OCI-M1 (cell line): ENCODE data around the gene TRAPPC6A.

ENCODE experiments used
- DNase-seq: peaks from one replicate; lab custom pipeline; 2025; lab: John Stamatoyannopoulos, UW

The TRAPPC6A gene

DNA sequence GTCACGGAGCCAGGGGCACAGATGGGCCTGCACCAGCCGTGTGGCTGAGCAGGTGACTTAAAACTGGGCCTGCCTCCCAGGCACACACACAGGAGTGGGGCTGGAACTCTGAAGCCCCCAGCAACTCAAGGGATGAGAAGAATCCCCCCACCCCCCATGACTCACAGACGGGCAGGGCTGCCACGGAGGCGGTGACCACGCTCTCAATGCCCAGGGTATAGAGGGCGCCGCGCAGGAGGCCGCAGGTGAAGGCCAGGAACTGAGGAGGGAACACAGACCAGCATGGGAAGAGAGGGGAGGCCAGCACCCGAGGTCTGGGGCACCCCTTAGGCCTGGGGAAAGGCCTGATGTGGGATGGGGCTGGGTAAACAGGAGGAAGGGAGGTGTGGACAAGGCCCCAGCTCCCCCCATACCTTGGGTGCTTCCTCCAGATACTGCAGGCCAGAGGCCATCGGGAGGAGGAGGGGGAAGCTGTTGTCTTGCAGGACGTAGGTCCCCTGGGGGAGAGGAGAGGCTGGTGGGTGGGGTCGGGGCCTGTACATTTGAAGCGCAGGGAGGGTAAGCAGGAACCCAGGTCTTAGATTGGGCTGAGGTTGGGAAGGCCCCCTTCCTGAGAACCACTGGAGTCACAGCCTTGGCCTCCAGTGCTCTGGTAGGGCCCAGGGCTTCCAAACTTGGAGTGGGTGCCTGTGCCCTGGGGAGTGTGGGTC is 14.1 kb downstream of the TRAPPC6A start:
- DNase-seq, result no peak

DNA sequence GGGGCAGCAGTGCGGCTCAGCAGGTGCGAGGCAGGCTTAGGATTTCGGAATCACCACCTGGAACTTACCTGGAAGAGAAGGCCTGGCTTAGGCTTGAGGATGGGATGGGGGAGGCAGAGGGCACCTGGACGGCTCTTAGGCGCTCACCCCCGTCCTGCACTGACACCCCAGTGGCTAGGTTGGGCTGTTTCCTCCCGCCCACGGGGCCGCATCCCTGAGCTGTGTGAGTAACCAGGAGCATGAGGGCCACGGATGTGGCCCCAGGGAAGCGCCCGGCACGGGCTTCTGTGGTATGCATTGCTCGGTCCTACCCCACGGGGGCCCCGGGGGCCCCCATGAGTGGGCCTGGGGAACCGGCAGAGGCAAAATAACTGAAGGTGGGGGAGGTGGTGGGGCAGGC is 14.9 kb downstream of the TRAPPC6A start:
- DNase-seq, result no peak

GRCh38 chr19:45162608-45163143 is 15.4 kb downstream of the TRAPPC6A start:
- DNase-seq, result no peak

DNA sequence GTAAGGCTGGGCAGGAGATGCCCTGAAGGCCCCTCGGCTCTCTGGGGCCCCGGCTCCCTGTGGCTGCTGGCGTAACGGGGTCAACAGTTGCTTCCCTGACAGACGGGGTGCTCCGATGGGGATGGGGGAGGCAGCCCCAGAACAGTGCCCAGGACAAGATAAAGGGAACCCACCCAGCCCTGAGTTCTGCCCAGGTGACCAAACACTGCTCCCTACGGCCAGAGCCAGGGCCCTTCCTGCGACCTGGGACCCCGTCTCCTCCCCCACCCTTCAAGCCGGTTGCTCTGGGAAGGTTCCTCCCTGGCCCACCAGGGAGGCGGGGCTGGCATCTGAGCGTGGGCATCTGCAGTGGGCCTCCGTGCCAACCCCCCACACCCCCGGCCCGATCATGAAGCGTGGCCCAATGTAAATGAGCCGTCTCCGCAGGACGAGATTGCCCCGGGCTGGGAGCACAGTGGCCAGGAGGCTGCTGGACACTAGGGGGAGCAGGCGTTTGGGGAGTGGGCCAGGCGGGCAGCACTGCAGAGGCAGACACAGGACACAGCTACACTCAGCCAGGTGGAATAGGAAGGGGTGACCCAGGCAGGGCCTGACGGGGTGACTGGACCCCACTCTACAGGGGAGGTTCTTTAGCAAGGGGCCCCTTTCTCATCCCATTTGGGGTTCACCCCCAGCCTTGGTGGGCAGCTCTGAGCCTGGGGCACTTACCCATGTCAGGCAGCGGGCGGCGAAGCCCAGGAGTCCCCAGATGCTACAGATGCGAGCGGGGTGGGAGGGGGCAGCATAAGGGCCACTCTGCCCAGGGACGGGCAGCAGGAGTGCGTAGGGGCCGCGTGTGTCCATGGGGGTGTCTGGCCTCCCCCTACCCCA is 16.1 kb downstream of the TRAPPC6A start:
- peak; percentile 57 for DNase-seq

GRCh38 chr19:45160870-45161737 is 16.9 kb downstream of the TRAPPC6A start, which contains the start of gene NKPD1:
Gene NKPD1, minus strand, starts transcription at chr19:45160982. Its CDS starts 832 bp downstream, at chr19:45160150.
- DNase-seq, result no peak

GRCh38 chr19:45159971-45160324 is 18.1 kb downstream of the TRAPPC6A start:
- no peak for DNase-seq

DNA sequence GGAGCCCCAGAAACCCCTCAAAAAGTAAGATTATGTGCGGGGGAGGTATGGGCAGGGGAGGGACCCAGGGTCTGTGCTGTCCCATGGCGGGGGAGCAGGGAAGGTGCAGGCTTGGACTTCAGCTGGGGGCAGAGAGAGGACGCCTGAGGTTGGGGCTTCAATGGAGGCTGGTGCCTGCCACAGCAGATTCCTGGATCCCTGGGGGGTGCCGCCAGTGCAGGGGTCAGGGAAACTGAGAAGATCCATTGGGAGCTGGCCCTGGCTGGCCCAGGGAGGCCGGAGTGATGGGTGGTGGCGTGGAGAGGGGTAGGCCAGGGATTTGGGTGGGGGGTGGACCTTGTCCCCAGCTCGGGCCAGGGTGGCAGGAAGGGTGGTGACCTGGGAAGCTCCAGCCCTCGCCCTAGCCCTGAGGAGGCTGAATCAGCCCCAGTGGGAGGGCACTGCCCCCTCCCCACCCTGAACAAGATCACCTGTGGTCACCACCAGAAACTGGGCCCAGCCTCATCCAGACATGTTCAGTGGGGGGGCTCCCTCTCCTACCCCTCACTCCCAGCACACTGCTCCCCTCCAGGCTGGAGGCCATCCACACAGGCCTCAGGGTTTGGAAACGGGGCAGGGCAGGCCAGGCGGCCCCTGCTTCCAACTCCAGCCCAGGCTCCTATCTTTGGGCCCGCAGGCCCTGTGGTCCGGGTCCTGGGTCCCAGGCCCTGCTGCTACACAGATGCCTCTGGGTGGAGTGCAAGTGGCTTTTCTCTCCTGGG is 18.6 kb downstream of the TRAPPC6A start:
- no peak for DNase-seq

DNA sequence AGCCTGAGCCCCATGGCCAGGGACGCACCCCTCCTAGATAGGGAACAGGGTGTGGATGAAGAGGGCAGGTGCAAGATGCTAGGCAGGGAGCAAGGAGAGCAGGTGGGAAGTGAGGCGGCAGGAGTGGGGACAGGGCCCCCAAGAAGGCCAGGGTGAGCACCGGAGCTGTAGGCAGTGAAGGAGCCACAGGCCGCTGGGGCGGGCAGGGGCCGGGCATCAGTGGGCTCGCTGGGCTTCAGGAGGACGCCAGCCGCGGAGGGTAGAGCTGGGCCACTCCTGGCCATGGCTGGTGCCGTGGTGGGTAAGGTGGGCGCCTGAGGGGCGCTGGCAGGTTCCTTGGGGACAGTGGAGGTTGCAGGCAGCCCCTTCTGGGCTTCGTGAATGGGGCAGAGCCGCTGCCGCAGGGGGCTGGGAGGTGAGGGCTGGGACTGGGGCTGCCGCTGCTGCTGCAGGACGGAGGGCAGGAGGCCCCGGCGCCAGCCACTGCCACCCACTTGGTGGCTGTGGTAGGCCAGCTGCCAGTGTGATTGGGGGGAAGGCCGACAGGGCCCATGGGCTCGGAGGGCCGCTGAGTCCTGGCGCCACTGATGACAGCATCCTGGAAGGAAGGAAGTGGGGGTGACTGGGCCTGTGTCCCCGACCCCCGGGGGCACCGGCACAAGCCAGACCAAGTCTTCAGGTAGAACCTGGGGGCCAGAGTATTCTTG is 19.4 kb downstream of the TRAPPC6A start:
- no peak for DNase-seq

- no peak for DNase-seq
Measured at GRCh38 chr19:45156751-45157150, 21.3 kb downstream of the TRAPPC6A start.

DNA sequence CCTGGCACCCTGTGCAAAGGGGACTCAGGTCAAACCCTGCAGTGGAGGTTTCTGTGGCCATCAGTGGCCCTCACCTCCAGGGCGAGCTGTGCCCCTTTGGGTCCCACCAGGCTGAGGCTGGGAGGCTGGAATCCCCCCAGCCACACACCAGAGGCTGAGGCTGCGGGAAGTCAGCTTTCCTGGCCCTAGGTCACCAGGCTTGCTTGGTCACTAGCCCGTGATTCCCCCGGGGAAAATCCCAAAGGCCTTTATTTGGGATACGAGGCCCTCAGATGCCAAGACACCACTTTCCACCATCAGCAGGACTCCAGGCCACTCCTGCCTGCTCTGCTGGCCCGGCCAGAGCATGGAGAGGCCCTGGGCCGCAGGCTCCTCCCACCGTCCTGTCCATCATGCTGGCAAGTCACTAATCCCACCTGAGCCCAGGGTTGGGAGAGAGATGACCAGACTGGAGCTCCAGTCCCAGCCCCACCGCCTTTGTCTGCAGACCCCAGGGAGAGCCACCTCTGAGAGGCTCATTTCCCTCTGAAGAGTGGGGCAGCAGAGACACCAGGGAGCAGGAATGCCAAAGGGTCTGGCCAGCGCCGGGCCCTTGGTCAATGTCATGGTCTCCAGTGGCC is 21.9 kb downstream of the TRAPPC6A start:
- no peak for DNase-seq

DNA sequence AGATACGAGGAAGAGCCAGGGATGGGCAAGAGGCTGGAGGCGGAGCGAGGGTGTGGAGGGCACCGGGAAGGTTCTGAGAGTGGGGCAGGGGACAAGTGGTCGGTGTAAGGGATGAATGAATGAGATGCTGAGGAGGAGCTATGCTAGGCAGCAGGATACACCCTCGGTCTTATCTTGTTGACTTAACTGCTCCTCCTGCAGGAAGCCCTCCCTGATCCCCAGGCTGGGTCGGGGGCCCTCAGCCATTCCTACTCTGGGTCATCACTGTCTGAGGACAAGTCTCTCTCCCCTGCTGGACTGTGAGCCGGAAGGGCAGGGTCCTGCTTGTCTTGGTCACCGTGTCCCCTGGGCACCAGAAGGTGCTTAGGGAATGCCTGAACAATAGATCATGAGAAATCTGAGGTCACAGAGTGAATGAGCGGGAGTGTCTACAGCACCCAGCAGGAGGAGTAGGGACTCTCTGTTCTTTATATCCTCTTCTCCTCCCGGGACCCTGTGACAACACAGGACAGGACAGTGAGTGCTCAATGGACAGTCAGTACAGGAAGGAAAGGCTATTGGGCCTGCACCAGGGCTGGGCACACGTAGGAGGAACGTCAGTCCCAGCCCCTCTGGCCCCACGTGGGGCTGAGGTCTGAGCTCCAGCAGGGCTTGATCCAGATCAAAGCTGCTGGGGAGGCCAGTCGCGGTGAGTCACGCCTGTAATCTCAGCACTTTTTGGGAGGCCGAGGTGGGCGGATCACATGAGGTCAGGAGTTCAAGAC is 23.8 kb downstream of the TRAPPC6A start:
- peak; percentile 93 for DNase-seq

- peak; percentile 54 for DNase-seq
Measured at GRCh38 chr19:45153339-45154063, 24.5 kb downstream of the TRAPPC6A start.

GRCh38 chr19:45152504-45153338 is 25.3 kb downstream of the TRAPPC6A start:
- no peak for DNase-seq

GRCh38 chr19:45151821-45152503 is 26.1 kb downstream of the TRAPPC6A start:
- no peak for DNase-seq

DNA sequence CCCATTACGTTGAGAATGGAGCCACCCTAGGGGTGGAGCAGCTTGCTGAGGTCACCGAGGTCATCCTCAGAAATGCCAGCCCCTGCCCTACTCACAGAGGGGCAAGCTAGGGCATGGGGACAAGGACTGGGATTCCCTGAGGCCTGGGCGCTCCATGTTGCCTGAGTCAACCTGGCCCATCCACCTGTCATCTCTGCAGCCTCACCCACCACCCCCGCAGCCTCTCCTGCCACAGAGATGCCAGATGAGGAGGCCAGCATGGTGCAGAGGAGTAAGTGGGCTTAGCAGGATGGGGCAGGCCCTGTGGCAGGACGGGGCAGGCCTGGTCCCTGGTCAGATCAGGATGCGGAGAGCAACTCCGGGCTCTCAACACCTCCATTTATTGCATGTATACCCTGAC is 26.7 kb downstream of the TRAPPC6A start:
- no peak for DNase-seq

GRCh38 chr19:45150751-45151281 is 27.2 kb downstream of the TRAPPC6A start:
- peak; percentile 26 for DNase-seq

DNA sequence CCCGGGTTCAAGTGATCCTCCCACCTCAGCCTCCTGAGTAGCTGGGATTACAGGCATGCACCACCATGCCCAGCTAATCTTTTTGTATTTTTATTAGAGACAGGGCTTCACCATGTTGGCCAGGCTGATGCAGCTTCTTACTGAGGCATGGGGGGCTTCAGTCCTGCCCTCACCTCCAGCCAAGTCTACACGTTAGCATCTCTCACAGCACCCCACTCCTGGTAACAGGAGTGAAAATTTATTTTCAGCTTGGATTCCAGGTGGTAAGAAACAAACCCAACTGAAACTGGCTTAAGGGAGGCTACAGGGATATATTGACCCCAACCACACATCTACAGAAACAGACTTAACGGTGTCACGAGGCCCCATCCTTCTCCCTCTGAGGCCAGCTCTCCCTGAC is 27.9 kb downstream of the TRAPPC6A start:
- DNase-seq, result no peak
